HK-2 (cell line): ENCODE results near the gene BCL2L13.
"Not testable (repeated sequence)": the region's sequence is repeated elsewhere in the genome, so short reads cannot be mapped to it uniquely, and the experiment has no call there.

Experiments
- DNase-seq: peaks from one replicate; pipeline ENCODE4 v3.0.0-alpha.2; 2018; ENCODE audit not compliant: unreplicated experiment

Gene BCL2L13

GRCh38 chr22:17636850-17637249, 1.7 kb upstream of the BCL2L13 start:
- DNase-seq: not testable (repeated sequence)

- no peak for DNase-seq
These were observed 921 bp upstream of the BCL2L13 start for GRCh38 chr22:17637490-17638181.

- DNase-seq: no peak
These were observed 450 bp upstream of the BCL2L13 start for GRCh38 chr22:17638182-17638431.

GRCh38 chr22:17639247-17639741, 737 bp downstream of the BCL2L13 start:
- peak; percentile 16 for DNase-seq

GRCh38 chr22:17641269-17641668, 2.7 kb downstream of the BCL2L13 start:
- no peak for DNase-seq

- not testable (repeated sequence) for DNase-seq
These were observed 3.8 kb downstream of the BCL2L13 start for GRCh38 chr22:17642357-17642756.

GRCh38 chr22:17647452-17647851, 8.9 kb downstream of the BCL2L13 start:
- DNase-seq: no peak

- DNase-seq: no peak
These were observed 9.4 kb downstream of the BCL2L13 start for GRCh38 chr22:17647991-17648390.

GRCh38 chr22:17648569-17648968, 10.0 kb downstream of the BCL2L13 start:
- no peak for DNase-seq

- no peak for DNase-seq
These were observed 16.7 kb downstream of the BCL2L13 start for GRCh38 chr22:17655289-17655688.

GRCh38 chr22:17656870-17657395, 18.4 kb downstream of the BCL2L13 start:
- no peak for DNase-seq

- no peak for DNase-seq
These were observed 26.0 kb downstream of the BCL2L13 start for GRCh38 chr22:17664414-17665055.

- DNase-seq: no peak
These were observed 26.7 kb downstream of the BCL2L13 start for GRCh38 chr22:17665248-17665647.

- DNase-seq: no peak
These were observed 27.3 kb downstream of the BCL2L13 start for GRCh38 chr22:17665854-17666253.

- DNase-seq: not testable (repeated sequence)
These were observed 33.0 kb downstream of the BCL2L13 start for GRCh38 chr22:17671521-17672092.

- no peak for DNase-seq
These were observed 33.9 kb downstream of the BCL2L13 start for GRCh38 chr22:17672417-17672991.

- DNase-seq: no peak
These were observed 35.6 kb downstream of the BCL2L13 start for GRCh38 chr22:17674152-17674551.

GRCh38 chr22:17675584-17675983, 37.0 kb downstream of the BCL2L13 start:
- DNase-seq: no peak

- no peak for DNase-seq
These were observed 40.3 kb downstream of the BCL2L13 start for GRCh38 chr22:17678817-17679385.

- no peak for DNase-seq
These were observed 45.7 kb downstream of the BCL2L13 start for GRCh38 chr22:17684245-17684644.

- no peak for DNase-seq
These were observed 54.3 kb downstream of the BCL2L13 start for GRCh38 chr22:17692841-17693240.

GRCh38 chr22:17694193-17694592, 55.6 kb downstream of the BCL2L13 start:
- no peak for DNase-seq
